IMR-90 (cell line): ENCODE measurements around the gene ATP11A. TPM values are rescaled to one million over a fixed set of nuclear protein-coding genes. Genes with fewer than 3 reads are reported as not detected.

ENCODE experiments used
- ATAC-seq: fragments of 200-7000 bp; cut with Tn5 transposase; 2 replicates; pipeline ENCODE4 v1.9.1; 2020; ENCODE audit warnings: low read depth, mild to moderate bottlenecking, moderate library complexity
- BruUV-seq: library from RNA; stranded (reverse); fragments of 400-500 nt; replicated peaks from 2 replicates; lab custom pipeline; 2021; lab: Mats Ljungman, UMichigan
- CTCF ChIA-PET: fragments of 300-600 bp; formaldehyde crosslinking; extraction: SDS; loops from one replicate; lab custom pipeline; 2021; ENCODE audit warnings: antibody characterized with exemption; lab: Yijun Ruan, JAX
- POLR2A ChIA-PET: fragments of 300-600 bp; sonication (Branson Sonifier 250); formaldehyde crosslinking; loops from one replicate; lab custom pipeline; 2022; ENCODE audit warnings: antibody characterized with exemption; ENCODE audit not compliant: unreplicated experiment; lab: Charles Lee
- DNase-seq: peaks from one replicate; pipeline ENCODE4 v3.0.0; 2013
- H2AFZ ChIP-seq: replicated peaks from 2 replicates; pipeline ENCODE3; 2013; ENCODE audit warnings: low read length, mild to moderate bottlenecking; ENCODE audit not compliant: poor library complexity
- H2AK5ac ChIP-seq: 2 replicates; pipeline ENCODE4 v1.6.1; 2013; ENCODE audit warnings: low read depth, low read length, inconsistent platforms
- H2AK9ac ChIP-seq: replicated peaks from 2 replicates; pipeline ENCODE3; 2013; ENCODE audit warnings: mild to moderate bottlenecking, low read depth, low read length, moderate library complexity; ENCODE audit not compliant: poor library complexity
- H2BK120ac ChIP-seq: 2 replicates; pipeline ENCODE4 v1.6.1; 2013; ENCODE audit warnings: low read depth, low read length, inconsistent platforms
- H2BK15ac ChIP-seq: 3 replicates; pipeline ENCODE4 v1.6.1; 2013; ENCODE audit warnings: low read depth, low read length, inconsistent platforms
- H2BK20ac ChIP-seq: 2 replicates; pipeline ENCODE4 v1.6.1; 2013; ENCODE audit warnings: low read depth, mild to moderate bottlenecking, inconsistent platforms, low read length, moderate library complexity
- H2BK5ac ChIP-seq: 2 replicates; pipeline ENCODE4 v1.6.1; 2013; ENCODE audit warnings: mild to moderate bottlenecking, low read depth, low read length, inconsistent platforms; ENCODE audit not compliant: poor library complexity, severe bottlenecking
- H3K14ac ChIP-seq: replicated peaks from 2 replicates; pipeline ENCODE4 v1.6.1; 2013; ENCODE audit warnings: low read depth, low read length, inconsistent platforms
- H3K18ac ChIP-seq: 2 replicates; pipeline ENCODE4 v1.6.1; 2013; ENCODE audit warnings: low read depth, low read length, control low read depth
- H3K23ac ChIP-seq: 2 replicates; pipeline ENCODE4 v1.6.1; 2013; ENCODE audit warnings: low read depth, low read length, inconsistent platforms
- H3K27ac ChIP-seq: 2 replicates; pipeline ENCODE4 v1.5.1; 2013; ENCODE audit warnings: mild to moderate bottlenecking, control low read depth, low read length; ENCODE audit not compliant: insufficient read depth
- H3K27me3 ChIP-seq: 2 replicates; pipeline ENCODE4 v1.6.1; 2013; ENCODE audit warnings: low read length; ENCODE audit not compliant: control insufficient read depth, insufficient read depth
- H3K36me3 ChIP-seq: 2 replicates; pipeline ENCODE4 v1.6.1; 2013; ENCODE audit warnings: low read length, mixed read lengths; ENCODE audit not compliant: control insufficient read depth, insufficient read depth
- H3K4ac ChIP-seq: 2 replicates; pipeline ENCODE4 v1.6.1; 2013; ENCODE audit warnings: low read depth, low read length, inconsistent platforms
- H3K4me1 ChIP-seq: 2 replicates; pipeline ENCODE4 v1.6.1; 2013; ENCODE audit warnings: low read length, mixed read lengths; ENCODE audit not compliant: control insufficient read depth, insufficient read depth
- H3K4me2 ChIP-seq: 2 replicates; pipeline ENCODE4 v1.6.1; 2013; ENCODE audit warnings: low read depth, mild to moderate bottlenecking, control low read depth, low read length, moderate library complexity
- H3K4me3 ChIP-seq: 2 replicates; pipeline ENCODE4 v1.5.1; 2013; ENCODE audit warnings: low read depth, mild to moderate bottlenecking, control low read depth, low read length, moderate library complexity; ENCODE audit not compliant: insufficient read depth
- H3K56ac ChIP-seq: 2 replicates; pipeline ENCODE4 v1.6.1; 2013; ENCODE audit warnings: low read length, inconsistent platforms; ENCODE audit not compliant: insufficient read depth; ENCODE audit errors: extremely low read depth
- H3K79me1 ChIP-seq, 2 experiments: 2 replicates each; pipeline ENCODE4 v1.6.1; 2013; ENCODE audit warnings: low read length in 2 of 2, inconsistent platforms in 1 of 2, low read depth in 1 of 2
- H3K9ac ChIP-seq: 2 replicates; pipeline ENCODE4 v1.6.1; 2013; ENCODE audit warnings: low read depth, low read length, control low read depth
- H3K9me1 ChIP-seq: 2 replicates; pipeline ENCODE4 v1.6.1; 2013; ENCODE audit warnings: low read length, inconsistent platforms; ENCODE audit not compliant: insufficient read depth
- H3K9me3 ChIP-seq: 2 replicates; pipeline ENCODE4 v1.6.1; 2013; ENCODE audit warnings: low read length; ENCODE audit not compliant: control insufficient read depth, insufficient read depth
- H4K20me1 ChIP-seq: 2 replicates; pipeline ENCODE4 v1.6.1; 2013; ENCODE audit warnings: low read length, inconsistent platforms; ENCODE audit not compliant: insufficient read depth
- H4K5ac ChIP-seq: 2 replicates; pipeline ENCODE4 v1.6.1; 2013; ENCODE audit warnings: mild to moderate bottlenecking, low read depth, low read length, control low read depth
- H4K8ac ChIP-seq, 2 experiments: 2 replicates each; pipeline ENCODE4 v1.6.1; 2013; ENCODE audit warnings: low read depth in 2 of 2, low read length in 2 of 2, control low read depth in 1 of 2, inconsistent platforms in 1 of 2
- H4K91ac ChIP-seq: 2 replicates; pipeline ENCODE4 v1.6.1; 2013; ENCODE audit warnings: low read depth, low read length, inconsistent platforms; ENCODE audit not compliant: insufficient read depth
- BHLHE40 ChIP-seq: fragments of 150-350 bp; IDR thresholded peaks from 2 replicates; pipeline ENCODE4 v1.6.1; 2016; ENCODE audit warnings: mild to moderate bottlenecking, low read depth, low read length
- MAFK ChIP-seq: IDR thresholded peaks from 2 replicates; pipeline ENCODE4 v1.6.1; 2012; ENCODE audit warnings: low read depth, low read length, improper control_type of control experiment
- MXI1 ChIP-seq: IDR thresholded peaks from 2 replicates; pipeline ENCODE4 v1.6.1; 2012; ENCODE audit warnings: low read depth, mild to moderate bottlenecking, low read length, moderate library complexity, borderline replicate concordance
- NFE2L2 ChIP-seq: fragments of 150-350 bp; IDR thresholded peaks from 2 replicates; pipeline ENCODE4 v1.6.1; 2016; ENCODE audit warnings: low read depth, mild to moderate bottlenecking, low read length
- POLR2A ChIP-seq: IDR thresholded peaks from 2 replicates; pipeline ENCODE4 v1.6.1; 2012; ENCODE audit warnings: mild to moderate bottlenecking, low read depth, low read length
- RAD21 ChIP-seq: IDR thresholded peaks from 2 replicates; pipeline ENCODE4 v1.6.1; 2012; ENCODE audit warnings: low read length, improper control_type of control experiment
- RCOR1 ChIP-seq: IDR thresholded peaks from 2 replicates; pipeline ENCODE4 v1.6.1; 2012; ENCODE audit warnings: mild to moderate bottlenecking, low read length, improper control_type of control experiment; ENCODE audit not compliant: insufficient replicate concordance
- RFX5 ChIP-seq: IDR thresholded peaks from 2 replicates; pipeline ENCODE4 v1.8.0; 2012; ENCODE audit warnings: low read depth, mild to moderate bottlenecking, low read length, moderate library complexity
- SMC3 ChIP-seq: fragments of 150-350 bp; IDR thresholded peaks from 2 replicates; pipeline ENCODE4 v1.6.1; 2016; ENCODE audit warnings: low read depth, mild to moderate bottlenecking, antibody characterized with exemption, low read length, moderate library complexity
- WGBS, 2 experiments: methylation state at CpG; one replicate each; pipeline versions ENCODE4 v1.1.5 to v1.1.7; 2013; ENCODE audit warnings: missing lambda C conversion rate in 2 of 2; ENCODE audit not compliant: insufficient read length in 1 of 2; ENCODE audit errors: extremely low coverage in 2 of 2; 5-methylcytosine and 5-hydroxymethylcytosine counted together
- dilution Hi-C: fragments of 300-500 bp; cut with HindIII; formaldehyde crosslinking; loops from one replicate; pipeline ENCODE4 v1.14.3; 2018; ENCODE audit warnings: low sequenced_read_pairs; ENCODE audit not compliant: unreplicated experiment
- in situ Hi-C: fragments of 300-500 bp; cut with MboI; formaldehyde crosslinking; loops from 3 replicates; pipeline ENCODE4 v1.14.3; 2019; ENCODE audit warnings: low sequenced_read_pairs, inconsistent platforms, mixed read lengths
- intact Hi-C: fragments of 100-400 bp; cut with micrococcal nuclease; formaldehyde crosslinking; loops from 2 replicates; pipeline ENCODE4 v1.10.0; 2022
- polyA plus RNA-seq, 3 experiments: library from polyadenylated mRNA; depleted of rRNA; stranded (reverse); fragments of >200 nt; gene quantifications; 2 replicates each; pipeline ENCODE4 v1.2.3, GENCODE V29; 2012; ENCODE audit warnings: low replicate concordance in 1 of 3
- total RNA-seq: library from RNA; depleted of rRNA; stranded (reverse); fragments of >200 nt; gene quantifications from 2 replicates; pipeline ENCODE4 v1.2.3, GENCODE V29; 2012
- TF ChIP-seq, protein P1 (sequence below): fragments of 150-350 bp; IDR thresholded peaks from 2 replicates; pipeline ENCODE4 v1.6.1; 2016; ENCODE audit warnings: low read depth, mild to moderate bottlenecking, low read length, moderate library complexity, borderline replicate concordance
- TF ChIP-seq, protein P2 (sequence below): conservative IDR thresholded peaks from 2 replicates; pipeline ENCODE4 v1.5.1; 2012; ENCODE audit warnings: mild to moderate bottlenecking, low read depth, low read length, improper control_type of control experiment

The ATP11A gene
- total and polyA plus RNA-seq, 2 of the 4 experiments (the other 2 are of a cell fraction), result 8.4 to 12.0 TPM

DNA sequence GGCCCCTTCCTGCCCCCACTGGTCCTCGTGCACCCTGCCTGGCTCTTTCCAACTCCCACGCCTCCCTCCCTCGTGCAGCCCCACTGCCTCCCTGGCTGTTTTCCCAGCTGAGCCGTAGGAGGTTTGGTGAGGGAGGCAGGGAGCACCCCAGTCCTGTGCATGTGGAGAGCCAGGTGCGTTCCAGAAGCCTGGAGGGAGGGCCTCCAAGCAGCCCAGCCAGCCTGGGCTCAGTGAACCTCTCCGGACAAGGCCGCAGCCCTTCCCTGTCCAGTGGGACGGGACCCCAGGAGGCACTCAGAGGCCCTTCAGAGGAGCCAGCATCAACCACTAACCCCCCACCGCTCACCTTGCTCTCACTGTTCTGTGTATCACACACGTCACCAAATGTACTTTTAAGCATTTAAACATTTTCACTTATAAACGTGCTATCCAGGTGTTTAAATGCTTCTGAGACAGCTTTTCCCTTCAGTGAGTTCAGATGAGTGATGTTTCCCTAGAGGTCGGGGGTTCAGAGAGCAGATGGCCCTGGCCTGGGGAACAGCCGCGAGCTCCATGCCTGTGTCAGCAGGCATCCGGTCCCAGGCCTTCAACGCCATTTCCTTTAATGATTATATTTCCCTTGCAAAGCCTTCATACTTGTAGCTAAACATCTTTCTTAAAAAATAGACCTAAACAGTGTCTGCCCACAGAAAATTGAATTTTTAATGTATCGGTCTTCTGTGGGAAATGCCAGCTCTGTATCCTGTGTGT lies 122.6 kb downstream of the ATP11A start:
- POLR2A ChIA-PET, result no interaction called here
- WGBS, 2 experiments, result 60% methylated on average over 3 of the region's 17 CpGs; no CpG with 5 or more reads in 1 of the 2 experiments
- Histone ChIP-seq H3K27ac (no peak overlapping the region), H2AK5ac (no peak overlapping the region), H2BK20ac (no peak overlapping the region), H3K79me1 (no peaks in the 10 kb centered on the region), H3K14ac (no peak overlapping the region), H3K36me3 (peaks cover 23% of the 10 kb centered on the region), H4K20me1 (no peaks in the 10 kb centered on the region), H3K56ac (no peak overlapping the region), H2BK120ac (no peak overlapping the region), H4K91ac (no peak overlapping the region), H2BK15ac (no peak overlapping the region), H3K9ac (no peak overlapping the region), H2AK9ac (peak overlapping the region; percentile 30), H3K4me1 (peaks cover 5% of the 10 kb centered on the region; the same call in 1 of the 2 replicates), H3K23ac (no peak overlapping the region), H2AFZ (peak overlapping the region; percentile 33), H2BK5ac (no peak overlapping the region), H3K27me3 (no peaks in the 10 kb centered on the region), H3K4me2 (no peak overlapping the region), H3K4me3 (no peak overlapping the region), H3K18ac (no peak overlapping the region), H4K8ac (no peak overlapping the region), H3K4ac (no peak overlapping the region), H3K9me3 (no peaks in the 10 kb centered on the region; the same call in 1 of the 2 replicates), H4K5ac (no peak overlapping the region), H3K9me1 (peaks cover 9% of the 10 kb centered on the region)
- ATAC-seq (no peak), DNase-seq (no peak)
- intact Hi-C loops, result no loop called here
- dilution Hi-C loops, result no loop called here
- in situ Hi-C loops, result no loop called here
- TF ChIP-seq, protein P1, sequence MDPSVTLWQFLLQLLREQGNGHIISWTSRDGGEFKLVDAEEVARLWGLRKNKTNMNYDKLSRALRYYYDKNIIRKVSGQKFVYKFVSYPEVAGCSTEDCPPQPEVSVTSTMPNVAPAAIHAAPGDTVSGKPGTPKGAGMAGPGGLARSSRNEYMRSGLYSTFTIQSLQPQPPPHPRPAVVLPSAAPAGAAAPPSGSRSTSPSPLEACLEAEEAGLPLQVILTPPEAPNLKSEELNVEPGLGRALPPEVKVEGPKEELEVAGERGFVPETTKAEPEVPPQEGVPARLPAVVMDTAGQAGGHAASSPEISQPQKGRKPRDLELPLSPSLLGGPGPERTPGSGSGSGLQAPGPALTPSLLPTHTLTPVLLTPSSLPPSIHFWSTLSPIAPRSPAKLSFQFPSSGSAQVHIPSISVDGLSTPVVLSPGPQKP, result no peak
- TF ChIP-seq NFE2L2 (no peak), RAD21 (no peak), MXI1 (no peak), BHLHE40 (no peak), SMC3 (no peak), MAFK (no peak), RCOR1 (no peak), RFX5 (no peak), POLR2A (no peak)
- TF ChIP-seq, protein P2, sequence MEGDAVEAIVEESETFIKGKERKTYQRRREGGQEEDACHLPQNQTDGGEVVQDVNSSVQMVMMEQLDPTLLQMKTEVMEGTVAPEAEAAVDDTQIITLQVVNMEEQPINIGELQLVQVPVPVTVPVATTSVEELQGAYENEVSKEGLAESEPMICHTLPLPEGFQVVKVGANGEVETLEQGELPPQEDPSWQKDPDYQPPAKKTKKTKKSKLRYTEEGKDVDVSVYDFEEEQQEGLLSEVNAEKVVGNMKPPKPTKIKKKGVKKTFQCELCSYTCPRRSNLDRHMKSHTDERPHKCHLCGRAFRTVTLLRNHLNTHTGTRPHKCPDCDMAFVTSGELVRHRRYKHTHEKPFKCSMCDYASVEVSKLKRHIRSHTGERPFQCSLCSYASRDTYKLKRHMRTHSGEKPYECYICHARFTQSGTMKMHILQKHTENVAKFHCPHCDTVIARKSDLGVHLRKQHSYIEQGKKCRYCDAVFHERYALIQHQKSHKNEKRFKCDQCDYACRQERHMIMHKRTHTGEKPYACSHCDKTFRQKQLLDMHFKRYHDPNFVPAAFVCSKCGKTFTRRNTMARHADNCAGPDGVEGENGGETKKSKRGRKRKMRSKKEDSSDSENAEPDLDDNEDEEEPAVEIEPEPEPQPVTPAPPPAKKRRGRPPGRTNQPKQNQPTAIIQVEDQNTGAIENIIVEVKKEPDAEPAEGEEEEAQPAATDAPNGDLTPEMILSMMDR, result no peak
- no TSS peak for BruUV-seq
- CTCF ChIA-PET, result interaction anchor here (0.6 kb wide), 1 partner anchor 313 kb away, joined by 4 read pairs; no protein-coding TSS in a partner anchor
